NCI-H2227 (cell line): ENCODE data around the gene RNF146.
"Not testable (repeated sequence)": the region's sequence is repeated elsewhere in the genome, so short reads cannot be mapped to it uniquely, and the experiment has no call there.

ENCODE experiments used
- DNase-seq: peaks from one replicate; lab custom pipeline; 2025; ENCODE audit not compliant: unreplicated experiment; lab: John Stamatoyannopoulos, UW

RNF146 gene

GRCh38 chr6:127279815-127280214 is 13.2 kb downstream of the RNF146 start:
- DNase-seq, result no peak

DNA sequence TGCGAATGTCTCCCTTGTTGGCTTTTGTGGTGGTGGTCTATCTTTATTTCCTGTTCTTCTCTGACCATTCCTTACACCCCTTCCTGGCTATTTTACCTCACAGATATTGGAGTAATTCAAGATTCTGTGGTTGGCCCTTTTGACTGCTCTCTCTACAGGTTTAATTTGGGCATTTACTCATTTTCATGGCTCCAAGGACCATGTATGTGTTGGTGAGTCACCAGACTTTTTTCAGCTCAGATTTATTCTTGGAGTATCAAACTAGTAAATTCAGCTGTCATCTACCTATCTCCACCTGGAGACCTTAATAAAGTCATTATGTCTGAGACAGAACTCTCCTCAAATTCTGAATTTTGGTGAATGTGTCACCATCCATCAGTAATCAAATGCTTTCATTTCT is 15.5 kb downstream of the RNF146 start:
- DNase-seq, result no peak

DNA sequence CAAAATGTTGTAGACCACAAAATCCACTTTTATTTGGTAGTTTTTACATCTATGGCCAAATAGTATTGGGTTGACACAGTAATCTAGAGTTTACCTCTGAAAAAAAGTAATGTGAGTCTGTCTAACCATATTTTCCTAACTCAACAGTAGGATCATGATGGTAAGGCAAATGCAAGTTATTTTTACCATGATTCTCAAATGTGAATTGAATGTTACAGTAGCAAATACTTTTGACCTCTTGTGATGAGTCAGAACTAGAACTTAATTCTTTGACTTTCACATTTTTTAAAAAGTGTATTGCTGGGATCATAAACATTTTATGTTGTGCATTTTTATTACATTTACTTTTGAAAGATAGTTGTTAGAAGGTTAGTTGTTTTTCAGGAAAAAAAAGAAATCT is 22.0 kb downstream of the RNF146 start:
- DNase-seq, result no peak

GRCh38 chr6:127289934-127290333 is 23.3 kb downstream of the RNF146 start:
- no peak for DNase-seq

DNA sequence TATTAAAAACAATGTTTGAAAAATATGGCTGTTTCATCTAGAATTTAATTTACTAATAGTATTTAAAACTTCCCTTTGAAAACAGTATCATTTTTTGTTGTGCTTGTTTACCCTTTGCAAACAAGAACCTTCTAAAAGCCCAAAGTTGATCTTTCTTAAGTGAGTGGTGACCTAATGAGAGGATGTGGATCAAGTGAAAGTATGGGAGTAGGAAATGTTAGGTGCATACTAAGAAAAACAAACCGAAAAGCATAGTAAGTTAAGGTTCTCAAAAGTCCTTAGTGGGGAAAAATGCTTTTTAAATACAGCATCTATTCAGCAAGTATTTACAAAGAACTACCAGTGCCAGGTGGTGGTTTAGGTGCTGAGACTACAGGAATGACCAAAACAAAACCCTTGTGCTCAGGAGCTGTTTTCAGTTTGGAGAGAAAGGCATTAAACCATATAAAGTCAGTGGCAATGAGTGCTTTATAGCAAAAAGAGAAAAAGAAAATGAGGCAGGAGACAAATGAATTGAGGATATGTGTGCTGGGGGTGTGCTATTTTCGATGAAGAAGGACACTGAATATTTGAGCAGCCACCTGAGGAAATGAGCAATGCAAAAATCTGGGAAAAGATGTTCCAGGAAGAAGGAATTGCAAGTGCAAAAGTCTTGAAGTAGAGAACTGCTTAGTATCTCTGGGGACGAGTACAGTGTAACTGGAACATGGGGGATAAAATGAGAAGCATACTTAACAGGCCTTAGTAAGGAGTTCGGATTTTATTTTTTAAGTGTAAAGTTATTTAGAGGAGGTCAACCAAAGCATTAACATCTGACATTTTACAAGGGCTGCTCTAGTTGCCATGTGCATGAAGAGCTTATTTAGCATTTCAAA is 24.0 kb downstream of the RNF146 start:
- no peak for DNase-seq

DNA sequence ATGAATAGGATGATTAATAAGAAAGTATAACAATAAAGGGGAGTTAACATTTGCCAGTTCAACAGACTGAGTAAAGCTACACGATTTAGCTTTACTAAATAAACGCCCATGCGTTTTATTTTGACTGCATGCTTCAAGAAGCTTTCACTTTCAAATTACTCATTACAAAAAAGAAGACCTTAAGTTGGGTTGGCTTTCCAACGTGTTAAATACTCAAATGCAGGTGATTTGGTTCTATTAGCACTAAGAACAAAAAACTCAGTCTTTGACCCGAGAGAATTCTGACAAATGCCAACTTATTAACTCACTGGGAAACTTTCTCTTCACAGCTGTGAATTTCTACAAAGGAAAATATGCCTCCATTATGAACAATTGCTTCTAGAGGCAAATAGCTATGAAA is 24.8 kb downstream of the RNF146 start:
- no peak for DNase-seq

DNA sequence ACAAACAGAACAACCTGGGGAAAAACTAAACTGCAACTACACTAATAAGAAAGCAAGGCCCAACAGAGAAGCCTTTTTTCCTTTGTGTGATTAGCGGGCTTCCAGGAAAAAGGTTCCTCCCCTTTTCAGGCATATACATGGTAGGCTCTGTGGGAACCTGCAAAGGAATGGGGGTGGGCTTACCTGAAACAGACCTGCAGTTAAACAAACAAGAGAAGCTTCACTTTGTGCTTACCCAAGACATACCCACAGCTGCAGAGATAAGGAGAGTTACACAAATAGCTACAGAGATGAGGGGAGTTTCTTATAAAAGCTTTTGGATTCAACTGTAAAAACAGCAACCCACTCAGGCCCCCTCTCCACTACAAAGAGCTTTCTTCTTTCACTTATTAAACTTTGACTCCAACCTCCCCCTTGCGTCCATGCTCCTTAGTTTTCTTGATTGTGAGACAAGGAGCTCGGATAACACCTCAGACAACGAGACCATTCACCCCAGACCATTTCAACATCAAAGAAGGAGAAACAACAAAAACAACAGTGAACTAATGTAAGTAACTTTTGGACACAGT is 30.9 kb downstream of the RNF146 start:
- DNase-seq, result no peak

GRCh38 chr6:127298475-127298874 is 31.8 kb downstream of the RNF146 start:
- DNase-seq, result no peak

- no peak for DNase-seq
Measured at GRCh38 chr6:127299522-127300240, 33.0 kb downstream of the RNF146 start.

DNA sequence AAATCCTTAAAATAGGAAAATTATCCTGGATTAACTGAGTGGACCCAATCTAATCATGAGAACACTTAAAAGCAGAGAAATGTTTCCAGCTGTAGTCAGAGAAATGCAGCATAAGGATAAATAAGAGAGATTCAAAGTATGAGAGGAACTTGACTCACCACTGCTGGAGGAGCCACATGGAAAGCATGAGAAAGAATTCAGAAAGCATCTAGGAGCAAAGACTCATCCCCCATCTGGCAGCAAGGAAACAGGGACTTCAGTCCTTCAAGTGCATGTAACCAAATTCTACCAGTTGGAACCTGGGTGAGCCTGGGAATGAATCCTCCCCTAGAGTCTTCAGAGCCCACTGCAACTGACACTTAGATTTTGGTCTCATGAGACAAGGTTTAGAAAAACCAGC is 33.7 kb downstream of the RNF146 start:
- DNase-seq, result no peak

DNA sequence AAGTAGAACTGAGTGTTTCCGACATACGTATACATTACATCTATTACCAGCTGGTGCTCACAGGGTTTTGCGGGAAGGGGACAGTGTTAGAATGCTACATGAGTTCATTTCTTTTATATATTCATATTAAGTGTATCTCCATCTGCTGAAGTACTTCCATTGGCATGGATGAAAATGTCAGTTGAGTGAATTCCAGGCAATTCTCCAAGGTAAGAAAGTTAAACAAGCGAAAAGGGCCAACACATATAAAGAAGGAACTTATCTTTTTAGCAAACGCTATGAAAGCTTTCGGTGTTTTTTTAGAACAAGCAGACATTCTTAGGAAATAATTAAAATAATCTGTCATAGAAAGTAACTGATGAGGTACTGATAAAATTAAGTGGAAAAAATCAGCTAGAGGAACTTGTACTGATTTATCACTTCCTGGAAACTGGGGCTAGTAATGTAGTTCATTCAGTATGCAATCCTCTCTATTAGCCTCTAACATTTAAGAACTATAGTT is 34.6 kb downstream of the RNF146 start:
- DNase-seq, result no peak

GRCh38 chr6:127302728-127303660 is 36.3 kb downstream of the RNF146 start:
- peak; percentile 45 for DNase-seq

GRCh38 chr6:127303917-127304316 is 37.3 kb downstream of the RNF146 start:
- no peak for DNase-seq

GRCh38 chr6:127305741-127306140 is 39.1 kb downstream of the RNF146 start:
- DNase-seq, result no peak

DNA sequence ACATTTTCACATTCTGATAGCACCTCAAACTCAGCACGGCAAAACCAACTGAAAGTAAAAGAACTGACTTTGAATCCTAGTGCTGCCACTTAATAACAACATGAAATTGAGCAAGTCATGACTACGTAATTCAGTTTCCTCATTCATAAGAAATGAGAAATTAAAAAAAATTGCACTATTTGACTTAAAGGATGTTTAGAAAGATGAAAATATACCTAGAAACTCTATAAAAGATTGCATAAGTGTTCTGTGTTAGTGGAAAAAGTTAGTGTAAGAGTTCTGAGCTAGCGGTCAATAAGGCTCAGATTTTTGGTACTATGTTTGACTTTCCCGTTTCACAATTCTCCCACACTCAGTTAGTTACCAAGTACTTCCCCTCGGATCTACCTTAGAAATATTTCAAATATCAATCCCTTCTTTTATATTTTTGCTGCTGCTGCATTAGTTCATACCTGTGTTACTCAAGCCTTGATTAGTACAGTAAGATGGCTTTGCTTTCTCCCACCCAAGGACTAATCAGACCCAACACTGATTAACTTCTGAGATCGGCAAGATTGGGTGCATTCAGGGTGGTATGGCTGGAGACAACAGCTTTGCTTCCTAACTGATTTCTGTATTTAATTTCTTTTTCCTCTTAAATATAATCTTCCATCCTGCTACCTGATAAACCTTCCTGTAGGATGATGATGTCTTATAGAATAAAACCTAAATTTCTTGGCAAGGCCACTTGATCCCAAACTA is 50.9 kb downstream of the RNF146 start:
- DNase-seq, result no peak

GRCh38 chr6:127319686-127320085 is 53.0 kb downstream of the RNF146 start:
- no peak for DNase-seq

- DNase-seq, result no peak
Measured at GRCh38 chr6:127328043-127328609, 61.5 kb downstream of the RNF146 start.

GRCh38 chr6:127331256-127331655 is 64.6 kb downstream of the RNF146 start:
- DNase-seq, result not testable (repeated sequence)

GRCh38 chr6:127332383-127332961 is 65.8 kb downstream of the RNF146 start:
- DNase-seq, result no peak
